ENCODE measurements around the gene B4GALNT3.

GRCh38 chr12:473863-474577, 14.3 kb downstream of the B4GALNT3 start:
- TF ChIP-seq POLR2A (IDR thresholded peaks at IDR 0.05; ENCODE audit: low read depth, low read length) (no peak), POLR2AphosphoS5 (IDR thresholded peaks at IDR 0.05; ENCODE audit: low read depth, low read length) (no peak), TAF1 (IDR thresholded peaks at IDR 0.05; ENCODE audit: borderline replicate concordance, low read depth, low read length) (no peak)

All from GM12892 (cell line).